Transverse colon (tissue), 3 donors: ENCODE measurements around the gene VPS8.

ENCODE experiments used
- CTCF ChIP-seq, 5 experiments: fragments of 200-600 bp in 3 of 5; fragments of 450-650 bp in 2 of 5; sonication (generic) in 3 of 5; IDR thresholded peaks; 1 replicate in 2 of 5; 2 replicates in 3 of 5; pipeline ENCODE4 v1.5.1; 2016 to 2017; ENCODE audit warnings: antibody characterized with exemption in 5 of 5, inconsistent platforms in 3 of 5, mild to moderate bottlenecking in 2 of 5, moderate library complexity in 1 of 5
- EP300 ChIP-seq: sonication (generic); formaldehyde crosslinking; IDR thresholded peaks from one replicate; pipeline ENCODE4 v1.6.1; 2017; ENCODE audit warnings: antibody characterized with exemption, low read depth
- POLR2A ChIP-seq: fragments of 450-650 bp; IDR thresholded peaks from one replicate; pipeline ENCODE4 v1.6.1; 2016; ENCODE audit warnings: antibody characterized with exemption, mild to moderate bottlenecking, moderate library complexity

- TF ChIP-seq CTCF (IDR thresholded peaks at IDR 0.05), result peak in 3 of 5 experiments; percentile 5 to 18 (median 12)
- no peak for TF ChIP-seq POLR2A
- TF ChIP-seq EP300, result no peak
Observed at GRCh38 chr3:185069037-185070030, 257.4 kb downstream of the VPS8 start.
